Loucy (cell line): ENCODE measurements around the gene FNDC10.

Experiments used
- EZH2phosphoT487 ChIP-seq: fragments of 200-600 bp; IDR thresholded peaks from 2 replicates; pipeline ENCODE4 v1.6.1; 2018; ENCODE audit warnings: antibody characterized with exemption, mild to moderate bottlenecking, moderate library complexity, borderline replicate concordance
- TF ChIP-seq, protein P1 (sequence below): fragments of 200-600 bp; sonication (generic); conservative IDR thresholded peaks from 2 replicates; pipeline ENCODE4 v1.5.1; 2014; ENCODE audit warnings: mild to moderate bottlenecking, antibody characterized with exemption, low read length

GRCh38 chr1:1623631-1624442 lies 23.9 kb upstream of the FNDC10 start:
- TF ChIP-seq, protein P1, sequence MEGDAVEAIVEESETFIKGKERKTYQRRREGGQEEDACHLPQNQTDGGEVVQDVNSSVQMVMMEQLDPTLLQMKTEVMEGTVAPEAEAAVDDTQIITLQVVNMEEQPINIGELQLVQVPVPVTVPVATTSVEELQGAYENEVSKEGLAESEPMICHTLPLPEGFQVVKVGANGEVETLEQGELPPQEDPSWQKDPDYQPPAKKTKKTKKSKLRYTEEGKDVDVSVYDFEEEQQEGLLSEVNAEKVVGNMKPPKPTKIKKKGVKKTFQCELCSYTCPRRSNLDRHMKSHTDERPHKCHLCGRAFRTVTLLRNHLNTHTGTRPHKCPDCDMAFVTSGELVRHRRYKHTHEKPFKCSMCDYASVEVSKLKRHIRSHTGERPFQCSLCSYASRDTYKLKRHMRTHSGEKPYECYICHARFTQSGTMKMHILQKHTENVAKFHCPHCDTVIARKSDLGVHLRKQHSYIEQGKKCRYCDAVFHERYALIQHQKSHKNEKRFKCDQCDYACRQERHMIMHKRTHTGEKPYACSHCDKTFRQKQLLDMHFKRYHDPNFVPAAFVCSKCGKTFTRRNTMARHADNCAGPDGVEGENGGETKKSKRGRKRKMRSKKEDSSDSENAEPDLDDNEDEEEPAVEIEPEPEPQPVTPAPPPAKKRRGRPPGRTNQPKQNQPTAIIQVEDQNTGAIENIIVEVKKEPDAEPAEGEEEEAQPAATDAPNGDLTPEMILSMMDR: no peak
- TF ChIP-seq EZH2phosphoT487: no peak
